Left renal cortex interstitium (tissue), 4 donors: ENCODE data around the gene SREK1. TPM values are rescaled to one million over a fixed set of nuclear protein-coding genes. Genes with fewer than 3 reads are reported as not detected.
"Not testable (repeated sequence)": the region's sequence is repeated elsewhere in the genome, so short reads cannot be mapped to it uniquely, and the experiment has no call there.

Experiments
- DNase-seq, 4 donors: peaks; one replicate each; pipeline ENCODE4 v3.0.0-alpha.2; 2013; ENCODE audit warnings: low read depth in 4 of 4, low spot score in 2 of 4, missing footprints in 1 of 4
- polyA plus RNA-seq, 4 donors: library from polyadenylated mRNA; unstranded; fragments of 120-200 nt; gene quantifications; one replicate each; pipeline ENCODE4 v1.2.1, GENCODE V29; 2013; ENCODE audit not compliant: insufficient read length in 4 of 4

SREK1 gene
- polyA plus RNA-seq, 4 donors = 133 to 212 (median 165) TPM

GRCh38 chr5:66213533-66213932, 69.4 kb downstream of the SREK1 start:
- no peak for DNase-seq

DNA sequence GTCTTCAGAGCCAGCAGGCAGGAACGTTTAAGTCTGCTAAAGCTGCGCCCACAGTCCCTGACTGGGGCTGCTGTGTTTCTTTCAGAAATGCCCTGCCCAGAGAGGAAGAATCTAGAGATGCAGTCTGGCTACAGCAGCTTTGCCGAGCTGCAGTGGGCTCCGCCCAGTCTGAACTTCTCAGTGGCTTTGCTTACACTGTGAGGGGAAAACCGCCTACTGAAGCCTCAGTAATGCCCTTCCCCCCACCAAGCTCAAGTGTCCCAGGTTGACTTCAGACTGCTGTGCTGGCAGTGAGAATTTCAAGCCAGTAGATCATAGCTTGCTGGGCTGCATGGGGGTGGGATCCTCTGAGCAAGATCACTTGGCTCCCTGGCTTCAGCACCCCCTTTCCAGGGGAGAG, 78.4 kb downstream of the SREK1 start:
- DNase-seq = no peak

DNA sequence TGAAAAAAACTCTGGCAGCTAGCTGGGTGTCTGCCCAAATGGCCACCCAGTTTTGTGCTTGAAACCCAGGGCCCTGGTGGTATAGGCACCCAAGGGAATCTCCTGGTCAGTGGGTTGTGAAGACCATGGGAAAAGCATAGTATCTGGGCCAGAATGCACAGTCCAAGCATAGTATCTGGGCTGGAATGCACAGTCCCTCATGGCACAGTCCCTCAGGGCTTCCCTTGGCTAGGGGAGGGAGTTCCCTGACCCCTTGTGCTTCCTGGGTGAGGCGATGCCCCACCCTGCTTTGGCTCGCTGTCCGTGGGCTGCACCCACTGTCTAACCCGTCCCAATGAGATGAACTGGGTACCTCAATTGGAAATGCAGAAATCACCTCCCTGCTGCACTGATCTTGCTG, 78.8 kb downstream of the SREK1 start:
- not testable (repeated sequence) for DNase-seq

DNA sequence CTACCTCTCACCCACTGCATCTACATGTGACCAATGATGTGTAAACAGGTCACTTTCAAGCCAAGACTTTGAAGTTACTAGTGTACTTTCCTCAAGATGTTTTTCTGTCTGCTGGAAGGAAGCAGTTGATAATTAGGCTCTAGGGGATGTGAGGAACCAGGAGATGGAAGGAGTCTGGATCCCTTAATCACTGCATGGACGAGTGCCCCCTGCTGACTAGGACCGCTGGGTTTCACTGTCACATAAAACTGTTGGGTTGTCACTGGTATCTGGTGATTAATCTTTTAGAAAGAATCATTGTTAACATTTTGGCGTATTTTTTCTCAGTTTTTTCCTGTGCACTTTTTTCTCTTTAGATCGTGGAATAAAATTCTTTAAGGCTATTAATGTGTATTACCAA, 79.5 kb downstream of the SREK1 start:
- peak in 1 of 4 donors; percentile 28 for DNase-seq

DNA sequence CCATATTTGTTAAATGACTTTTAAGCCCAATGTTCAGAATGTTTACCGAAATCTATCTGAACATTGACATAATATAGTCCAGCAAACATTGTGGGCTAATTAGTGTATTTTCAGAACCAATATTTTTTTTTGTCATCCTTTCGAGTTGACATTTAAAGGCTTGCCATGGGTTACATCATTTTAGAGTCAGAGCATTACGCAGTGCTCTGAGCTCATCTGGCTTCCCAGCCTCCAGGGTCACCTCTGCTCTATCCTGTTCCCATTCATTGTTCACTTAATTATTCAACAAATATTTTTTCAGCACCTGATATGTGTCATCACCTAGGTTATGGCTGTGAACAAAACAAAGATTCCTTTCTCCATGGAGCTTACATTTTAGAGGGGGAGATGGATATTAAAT, 80.2 kb downstream of the SREK1 start:
- no peak for DNase-seq

DNA sequence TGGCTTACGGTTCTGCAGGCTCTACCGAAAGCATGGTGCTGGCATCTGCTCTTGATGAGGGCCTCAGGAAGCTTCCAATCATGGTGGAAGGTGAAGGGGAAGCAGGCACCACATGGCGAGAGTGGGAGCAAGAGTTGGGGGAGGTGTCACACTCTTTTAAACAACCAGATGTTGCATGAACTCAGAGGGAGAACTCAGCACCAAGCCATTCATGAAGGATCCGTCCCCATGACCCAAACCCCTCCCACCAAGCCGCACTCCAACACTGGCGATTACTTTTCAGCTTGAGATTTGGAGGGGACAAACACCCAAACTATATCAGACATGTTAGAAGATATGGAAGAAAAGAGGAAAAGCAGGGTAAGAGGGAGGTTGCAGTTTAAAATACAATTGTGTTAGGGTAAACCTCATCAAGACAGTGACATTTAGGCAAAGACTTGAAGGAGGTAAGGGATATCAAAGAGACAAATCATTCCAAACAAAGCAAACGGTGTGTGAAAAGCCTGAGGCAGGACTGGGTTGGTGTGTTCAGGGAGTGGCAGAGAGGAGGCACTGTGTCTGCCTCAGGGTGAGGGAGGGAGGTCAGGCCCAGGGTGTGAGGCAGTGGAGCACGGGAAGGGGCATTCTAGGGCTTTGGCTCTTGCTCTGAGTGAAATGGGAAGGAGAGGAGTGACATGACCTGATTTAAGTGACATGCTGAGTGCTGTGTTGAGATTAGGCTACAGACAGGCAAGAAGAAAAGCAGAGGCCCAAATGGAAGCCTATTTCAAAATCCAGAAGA, 80.9 kb downstream of the SREK1 start:
- DNase-seq = no peak

DNA sequence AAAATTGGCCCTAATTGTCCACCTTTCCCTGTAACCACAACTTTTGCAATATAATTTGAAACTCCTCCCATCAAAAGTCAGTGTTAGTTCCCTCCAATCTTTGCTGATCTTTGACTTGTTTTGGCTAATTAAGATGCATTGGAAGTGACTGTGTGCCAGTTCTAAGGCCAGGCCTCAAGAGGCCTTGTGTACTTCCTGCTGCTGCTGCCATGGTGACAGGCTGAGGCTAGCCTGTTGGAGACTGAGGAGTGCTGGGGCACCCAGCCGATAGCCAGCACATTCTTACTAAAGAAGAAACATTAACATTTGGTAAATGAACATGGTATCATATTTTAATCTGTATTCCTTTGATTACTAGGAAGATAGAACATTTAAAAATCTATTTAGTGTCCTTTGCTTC, 86.5 kb downstream of the SREK1 start:
- no peak for DNase-seq

GRCh38 chr5:66231508-66231907, 87.4 kb downstream of the SREK1 start:
- no peak for DNase-seq

DNA sequence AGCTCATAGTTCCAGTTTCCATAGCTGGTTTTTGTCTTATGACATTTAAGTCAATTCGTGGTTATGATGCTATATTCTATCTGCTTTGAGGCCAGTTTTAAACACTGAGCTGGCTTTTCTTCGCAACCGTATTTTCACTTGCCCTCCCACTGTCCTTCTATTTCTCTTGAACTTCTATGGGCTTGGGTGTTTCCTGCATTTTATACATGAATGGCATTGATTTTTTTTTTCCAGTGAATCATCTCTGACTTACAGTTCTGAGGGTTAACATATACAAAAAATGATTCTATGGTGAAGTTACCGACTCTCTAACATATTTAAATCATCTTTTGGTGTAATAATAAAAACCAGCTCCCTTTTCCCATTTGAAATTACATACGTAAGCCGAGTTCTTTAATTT, 88.2 kb downstream of the SREK1 start:
- DNase-seq = no peak

DNA sequence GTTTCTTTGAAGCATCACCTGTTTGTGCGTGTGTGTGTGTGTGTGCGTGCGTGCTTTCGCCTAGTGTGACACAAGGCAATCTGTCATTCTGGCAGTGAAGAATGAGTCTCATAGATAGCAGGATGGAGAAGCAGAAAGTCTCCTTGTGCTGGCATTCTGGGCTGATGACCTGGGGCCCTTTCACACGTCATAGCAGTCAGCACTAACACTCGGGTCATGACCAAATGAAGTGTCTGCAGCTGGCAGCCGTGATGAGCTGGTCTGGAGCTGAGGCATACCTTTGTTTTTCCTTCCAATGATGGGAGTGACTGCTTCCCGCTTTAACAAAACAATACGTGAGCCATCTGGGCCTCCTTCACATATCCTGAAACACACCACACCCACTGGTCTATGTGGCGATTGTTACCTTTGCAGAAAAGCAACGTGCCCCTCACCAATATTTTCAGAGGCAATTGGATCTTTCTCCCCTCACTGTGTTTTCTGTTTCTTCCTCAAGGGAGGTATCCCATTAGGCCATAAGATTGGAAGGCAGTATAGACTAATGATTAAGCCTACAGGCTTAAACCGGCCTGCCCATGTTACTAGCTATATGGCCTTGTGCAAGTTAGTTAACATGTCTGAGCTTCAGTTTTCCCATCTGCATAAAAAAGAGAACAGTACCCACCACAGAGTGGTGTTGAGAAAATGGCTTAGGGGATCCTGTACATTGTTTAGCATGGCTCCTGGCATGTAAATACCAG, 88.8 kb downstream of the SREK1 start:
- DNase-seq = no peak

Other genes starting within 250 kb of the SREK1 start
- 100 to 1,000 TPM in 2 of 4 donors, 10 to 100 TPM in 2; 94.5 to 113 (median 104) TPM for gene ERBIN, start 217.7 kb upstream of the SREK1 start, polyA plus RNA-seq